Activated naive CD4-positive, alpha-beta T cell treated with anti-CD3 and anti-CD28 coated beads for 36 hours (primary cell): ENCODE data around the gene TMEM30B. TPM values are rescaled to one million over a fixed set of nuclear protein-coding genes. Genes with fewer than 3 reads are reported as not detected.
A peak's percentile ranks its signal among the peaks of the same experiment; 100 is the strongest.

ENCODE experiments used
- CTCF ChIA-PET: fragments of 350-600 bp; sonication (Branson Sonifier 250); formaldehyde crosslinking; loops from one replicate; lab custom pipeline; 2021; ENCODE audit warnings: antibody characterized with exemption; lab: Charles Lee
- DNase-seq: peaks from one replicate; pipeline ENCODE4 v3.0.0-alpha.2; 2020
- H3K27ac Mint-ChIP-seq: one replicate; pipeline ENCODE4 v1.8.0; 2021; ENCODE audit warnings: mild to moderate bottlenecking, mixed read lengths
- H3K27me3 Mint-ChIP-seq: one replicate; pipeline ENCODE4 v1.8.0; 2021; ENCODE audit warnings: low read depth, mixed read lengths
- H3K36me3 Mint-ChIP-seq: one replicate; pipeline ENCODE4 v1.8.0; 2021; ENCODE audit warnings: low read depth, mixed read lengths
- H3K4me1 Mint-ChIP-seq: one replicate; pipeline ENCODE4 v1.8.0; 2021; ENCODE audit warnings: low read depth, mixed read lengths
- H3K4me3 Mint-ChIP-seq: one replicate; pipeline ENCODE4 v1.8.0; 2021; ENCODE audit warnings: mild to moderate bottlenecking, moderate library complexity, mixed read lengths
- H3K9me3 Mint-ChIP-seq: one replicate; pipeline ENCODE4 v1.8.0; 2021; ENCODE audit warnings: mixed read lengths
- intact Hi-C: fragments of 100-400 bp; cut with micrococcal nuclease; formaldehyde crosslinking; loops from one replicate; pipeline ENCODE4 v1.15.1; 2023
- total RNA-seq, 2 experiments: library from RNA; stranded (reverse); gene quantifications; one replicate each; pipeline ENCODE4 v1.2.3, GENCODE V29; 2021

TMEM30B gene
- 1 to 10 TPM; 2.8 to 3.0 TPM for total RNA-seq

GRCh38 chr14:61281186-61281947, at the start of gene TMEM30B:
TSS of gene TMEM30B (minus strand) at chr14:61281338. CDS start at chr14:61281147, 191 bp downstream.
- CTCF ChIA-PET, result interaction anchor here (0.5 to 4.2 kb wide), 13 partner anchors 9 to 847 kb away, joined by 3 to 44 read pairs (median 4); no protein-coding TSS in a partner anchor
- Mint-ChIP-seq H3K27me3 (no peaks in the 10 kb centered on the region), H3K4me1 (peaks cover 30% of the 10 kb centered on the region), H3K4me3 (peak within 1 kb of the TSS; percentile 88), H3K36me3 (no peaks in the 10 kb centered on the region), H3K27ac (peak within 1 kb of the TSS; percentile 67), H3K9me3 (no peaks in the 10 kb centered on the region)
- intact Hi-C loops, result loop anchor here (10.0 kb wide), 1 partner anchor 547 kb away; the partner anchor contains the start of gene MNAT1
- DNase-seq, result peak; percentile 28

- Mint-ChIP-seq H3K27ac (peak overlapping the region; percentile 95), H3K9me3 (no peaks in the 10 kb centered on the region), H3K36me3 (peaks cover 45% of the 10 kb centered on the region), H3K4me3 (peak overlapping the region; percentile 62), H3K27me3 (no peaks in the 10 kb centered on the region), H3K4me1 (peaks cover 85% of the 10 kb centered on the region)
- intact Hi-C loops, result no loop called here
- DNase-seq, result peak; percentile 63
- CTCF ChIA-PET, result interaction anchor here (0.8 to 2.0 kb wide), 6 partner anchors 13 to 81 kb away, joined by 3 to 5 read pairs (median 3); no protein-coding TSS in a partner anchor
These were observed 49.4 kb upstream of the TMEM30B start for GRCh38 chr14:61330511-61330910.

- intact Hi-C loops, result loop anchor here (2.0 kb wide), 2 partner anchors 151 to 367 kb away; no protein-coding TSS in a partner anchor
- CTCF ChIA-PET, result interaction anchor here (0.7 to 1.0 kb wide), 2 partner anchors 14 to 19 kb away, joined by 3 read pairs; no protein-coding TSS in a partner anchor
- peaks cover 49% of the 10 kb centered on the region for H3K36me3 Mint-ChIP-seq
- DNase-seq, result no peak
- H3K27ac Mint-ChIP-seq, result peak overlapping the region; percentile 95
- no peaks in the 10 kb centered on the region for H3K27me3 Mint-ChIP-seq
- peak overlapping the region; percentile 62 for H3K4me3 Mint-ChIP-seq
- H3K9me3 Mint-ChIP-seq, result no peaks in the 10 kb centered on the region
- H3K4me1 Mint-ChIP-seq, result peaks cover 88% of the 10 kb centered on the region
These were observed 48.4 kb upstream of the TMEM30B start for GRCh38 chr14:61329478-61330051.

- Mint-ChIP-seq H3K9me3 (no peaks in the 10 kb centered on the region), H3K4me1 (peaks cover 87% of the 10 kb centered on the region), H3K27me3 (no peaks in the 10 kb centered on the region), H3K27ac (peak overlapping the region; percentile 95), H3K4me3 (peak overlapping the region; percentile 72), H3K36me3 (peaks cover 51% of the 10 kb centered on the region)
- CTCF ChIA-PET, result interaction anchor here (0.7 to 0.9 kb wide), 5 partner anchors 19 to 197 kb away, joined by 3 read pairs; no protein-coding TSS in a partner anchor
- DNase-seq, result no peak
- intact Hi-C loops, result loop anchor here (1.0 to 2.0 kb wide), 5 partner anchors 14 to 368 kb away; no protein-coding TSS in a partner anchor
These were observed 47.6 kb upstream of the TMEM30B start for GRCh38 chr14:61328626-61329262.

- intact Hi-C loops, result loop anchor here (1.0 kb wide), 7 partner anchors 7 to 335 kb away; no protein-coding TSS in a partner anchor
- DNase-seq, result no peak
- Mint-ChIP-seq H3K27ac (peak overlapping the region; percentile 95), H3K27me3 (no peaks in the 10 kb centered on the region), H3K9me3 (no peaks in the 10 kb centered on the region), H3K4me3 (peak overlapping the region; percentile 63), H3K4me1 (peaks cover 70% of the 10 kb centered on the region), H3K36me3 (peaks cover 60% of the 10 kb centered on the region)
- CTCF ChIA-PET, result interaction anchor here (1.3 kb wide), 1 partner anchor 17 kb away, joined by 4 read pairs; no protein-coding TSS in a partner anchor
These were observed 45.7 kb upstream of the TMEM30B start for GRCh38 chr14:61326847-61327246.

- peaks cover 63% of the 10 kb centered on the region for H3K4me1 Mint-ChIP-seq
- no peaks in the 10 kb centered on the region for H3K9me3 Mint-ChIP-seq
- H3K4me3 Mint-ChIP-seq, result peak overlapping the region; percentile 63
- H3K27ac Mint-ChIP-seq, result peak overlapping the region; percentile 95
- intact Hi-C loops, result loop anchor here (1.0 kb wide), 7 partner anchors 8 to 336 kb away; no protein-coding TSS in a partner anchor
- H3K36me3 Mint-ChIP-seq, result peaks cover 61% of the 10 kb centered on the region
- no peaks in the 10 kb centered on the region for H3K27me3 Mint-ChIP-seq
- CTCF ChIA-PET, result interaction anchor here (1.3 kb wide), 1 partner anchor 17 kb away, joined by 4 read pairs; no protein-coding TSS in a partner anchor
- no peak for DNase-seq
These were observed 45.0 kb upstream of the TMEM30B start for GRCh38 chr14:61326146-61326545.

GRCh38 chr14:61325166-61325565, 44.0 kb upstream of the TMEM30B start:
- intact Hi-C loops, result no loop called here
- Mint-ChIP-seq H3K4me1 (peaks cover 59% of the 10 kb centered on the region), H3K36me3 (peaks cover 55% of the 10 kb centered on the region), H3K4me3 (peak overlapping the region; percentile 63), H3K27me3 (no peaks in the 10 kb centered on the region), H3K9me3 (no peaks in the 10 kb centered on the region), H3K27ac (peak overlapping the region; percentile 95)
- CTCF ChIA-PET, result no interaction called here
- DNase-seq, result no peak

- Mint-ChIP-seq H3K27me3 (no peaks in the 10 kb centered on the region), H3K4me1 (peaks cover 47% of the 10 kb centered on the region), H3K4me3 (peak overlapping the region; percentile 99), H3K27ac (peak overlapping the region; percentile 95), H3K9me3 (no peaks in the 10 kb centered on the region), H3K36me3 (peaks cover 47% of the 10 kb centered on the region)
- intact Hi-C loops, result loop anchor here (1.0 to 5.0 kb wide), 2 partner anchors 8 to 298 kb away; no protein-coding TSS in a partner anchor
- DNase-seq, result no peak
- CTCF ChIA-PET, result interaction anchor here (1.4 to 2.6 kb wide), 2 partner anchors 27 to 148 kb away, joined by 4 to 10 read pairs; no protein-coding TSS in a partner anchor
These were observed 42.8 kb upstream of the TMEM30B start for GRCh38 chr14:61323970-61324369.

GRCh38 chr14:61322799-61323290, 41.7 kb upstream of the TMEM30B start:
- peak; percentile 57 for DNase-seq
- Mint-ChIP-seq H3K27ac (peak overlapping the region; percentile 95), H3K27me3 (no peaks in the 10 kb centered on the region), H3K4me1 (peaks cover 37% of the 10 kb centered on the region), H3K36me3 (peaks cover 43% of the 10 kb centered on the region), H3K9me3 (no peaks in the 10 kb centered on the region), H3K4me3 (peak overlapping the region; percentile 99)
- CTCF ChIA-PET, result interaction anchor here (0.7 to 2.6 kb wide), 4 partner anchors 11 to 149 kb away, joined by 3 to 10 read pairs (median 6); no protein-coding TSS in a partner anchor
- intact Hi-C loops, result loop anchor here (1.0 to 5.0 kb wide), 4 partner anchors 9 to 299 kb away; no protein-coding TSS in a partner anchor

GRCh38 chr14:61322011-61322798, 41.1 kb upstream of the TMEM30B start:
- peak; percentile 50 for DNase-seq
- peak overlapping the region; percentile 95 for H3K27ac Mint-ChIP-seq
- no peaks in the 10 kb centered on the region for H3K9me3 Mint-ChIP-seq
- intact Hi-C loops, result loop anchor here (1.0 to 5.0 kb wide), 3 partner anchors 117 to 300 kb away; no protein-coding TSS in a partner anchor
- CTCF ChIA-PET, result interaction anchor here (1.1 to 2.6 kb wide), 4 partner anchors 9 to 149 kb away, joined by 4 to 10 read pairs (median 6); no protein-coding TSS in a partner anchor
- peak overlapping the region; percentile 99 for H3K4me3 Mint-ChIP-seq
- H3K4me1 Mint-ChIP-seq, result peaks cover 31% of the 10 kb centered on the region
- H3K36me3 Mint-ChIP-seq, result peaks cover 40% of the 10 kb centered on the region
- H3K27me3 Mint-ChIP-seq, result no peaks in the 10 kb centered on the region
